ENCODE data around the gene PDAP1. TPM values are rescaled to one million over a fixed set of nuclear protein-coding genes. Genes with fewer than 3 reads are reported as not detected.

Gene PDAP1, protein sequence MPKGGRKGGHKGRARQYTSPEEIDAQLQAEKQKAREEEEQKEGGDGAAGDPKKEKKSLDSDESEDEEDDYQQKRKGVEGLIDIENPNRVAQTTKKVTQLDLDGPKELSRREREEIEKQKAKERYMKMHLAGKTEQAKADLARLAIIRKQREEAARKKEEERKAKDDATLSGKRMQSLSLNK
- 166 to 191 TPM (median 177 TPM) in 5 replicates for total RNA-seq (2022; extraction: Qiagen RNA extraction)

GRCh38 chr7:99408379-99409191 is at the start of gene PDAP1, which contains the start of gene BUD31:
TSS of gene PDAP1 (minus strand) at chr7:99408597. CDS start at chr7:99408548, 49 bp downstream.
TSS of gene BUD31 (plus strand) at chr7:99408969. CDS start at chr7:99411093, 2,124 bp downstream.

GRCh38 chr7:99438573-99439480 is 30.4 kb upstream of the PDAP1 start, which contains the start of the genes CPSF4 and PTCD1:
TSS of gene CPSF4 (plus strand) at chr7:99438943. CDS start at chr7:99439083, 140 bp downstream.
TSS of gene PTCD1 (minus strand) at chr7:99438798. CDS start at chr7:99435242, 3,556 bp downstream.

DNA sequence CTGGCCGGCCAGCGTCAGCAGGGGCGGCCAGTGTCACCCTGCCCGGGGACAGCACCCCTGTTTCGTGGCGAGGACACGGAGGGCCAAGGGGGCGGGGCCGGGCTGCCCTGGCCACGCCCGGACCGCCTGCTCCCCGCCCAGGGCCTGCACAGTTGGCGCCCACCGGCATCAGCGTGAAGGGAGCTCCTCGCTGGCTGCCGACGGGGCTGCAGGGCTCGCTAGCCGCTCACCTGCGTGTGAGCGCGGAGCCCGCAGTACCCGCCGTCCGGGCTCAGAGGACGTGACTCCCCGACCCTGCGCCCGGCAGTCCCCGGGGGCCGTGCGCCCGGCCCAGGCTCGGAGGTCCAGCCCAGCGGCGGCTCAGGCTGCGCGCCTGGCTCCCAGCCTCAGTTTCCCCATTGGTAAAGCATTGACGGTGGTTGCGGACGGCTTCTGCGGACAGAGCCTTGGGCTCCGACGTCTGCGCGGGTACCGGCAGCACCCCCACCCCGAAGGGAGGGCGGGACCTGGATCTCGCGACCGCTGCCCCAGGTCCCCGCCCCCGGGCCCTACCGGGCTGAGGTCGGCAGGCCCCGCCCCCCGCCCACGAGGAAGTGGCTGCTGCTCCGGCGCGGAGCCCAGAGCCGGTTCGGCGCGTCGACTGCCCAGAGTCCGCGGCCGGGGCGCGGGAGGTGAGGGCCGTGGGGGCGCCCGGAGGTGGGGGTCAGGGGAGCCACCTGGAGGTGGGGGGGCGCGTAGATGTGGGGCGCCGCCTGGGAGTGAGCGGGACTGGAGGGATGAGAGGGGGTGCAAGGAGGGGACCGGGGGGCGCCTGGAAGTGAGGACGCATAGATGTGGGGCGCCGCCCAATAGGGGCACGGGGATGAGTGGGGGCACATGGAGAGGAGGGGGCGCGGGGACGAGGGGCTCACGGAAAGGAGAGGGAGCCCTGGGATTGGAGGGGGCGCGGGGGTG is 34.0 kb downstream of the PDAP1 start, which contains the start of gene ARPC1B:
Gene ARPC1B, plus strand, starts transcription at position 620 of the 954 bp plus-strand sequence. CDS start 10,985 bp downstream, outside the sequence.

Other genes starting within 250 kb of the PDAP1 start
- 1.0 to 1.5 TPM (median 1.2 TPM) in 5 replicates for gene KPNA7, start 200.5 kb downstream of the PDAP1 start, total RNA-seq (2022; extraction: Qiagen RNA extraction)
- 0.27 to 0.41 TPM (median 0.34 TPM) in 5 replicates for gene MYH16, start 135.8 kb downstream of the PDAP1 start, total RNA-seq (2022; extraction: Qiagen RNA extraction)
- 118 to 133 TPM (median 125 TPM) in 5 replicates for gene ARPC1A, start 82.7 kb downstream of the PDAP1 start, total RNA-seq (2022; extraction: Qiagen RNA extraction)
- gene ARPC1B, start 33.9 kb downstream of the PDAP1 start, total RNA-seq (2022; extraction: Qiagen RNA extraction) = 277 to 306 TPM (median 283 TPM) in 5 replicates
- gene BUD31, start 372 bp upstream of the PDAP1 start, total RNA-seq (2022; extraction: Qiagen RNA extraction) = 125 to 150 TPM (median 135 TPM) in 5 replicates
- gene PTCD1, start 30.2 kb upstream of the PDAP1 start, total RNA-seq (2022; extraction: Qiagen RNA extraction) = 6.1 to 7.3 TPM (median 6.9 TPM) in 5 replicates
- 30.8 to 42.9 TPM (median 41.9 TPM) in 5 replicates for gene CPSF4, start 30.3 kb upstream of the PDAP1 start, total RNA-seq (2022; extraction: Qiagen RNA extraction)
- gene ATP5MF, start 57.6 kb upstream of the PDAP1 start, total RNA-seq (2022; extraction: Qiagen RNA extraction) = 902 to 1,182 TPM (median 918 TPM) in 5 replicates
- 7.8 to 9.1 TPM (median 8.3 TPM) in 5 replicates for gene ZNF789, start 64.3 kb upstream of the PDAP1 start, total RNA-seq (2022; extraction: Qiagen RNA extraction)
- gene ZNF394, start 91.7 kb upstream of the PDAP1 start, total RNA-seq (2022; extraction: Qiagen RNA extraction) = 15.9 to 18.4 TPM (median 17.9 TPM) in 5 replicates
- 8.3 to 10.8 TPM (median 8.8 TPM) in 5 replicates for gene ZKSCAN5, start 96.1 kb upstream of the PDAP1 start, total RNA-seq (2022; extraction: Qiagen RNA extraction)
- 5.8 to 6.3 TPM (median 6.1 TPM) in 5 replicates for gene FAM200A, start 143.5 kb upstream of the PDAP1 start, total RNA-seq (2022; extraction: Qiagen RNA extraction)
- 52.0 to 56.0 TPM (median 53.0 TPM) in 5 replicates for gene ZNF655, start 150.0 kb upstream of the PDAP1 start, total RNA-seq (2022; extraction: Qiagen RNA extraction)
- gene TMEM225B, start 189.7 kb upstream of the PDAP1 start, total RNA-seq (2022; extraction: Qiagen RNA extraction) = 0.79 to 1.2 TPM (median 1.0 TPM) in 5 replicates
- gene ZSCAN25, start 208.3 kb upstream of the PDAP1 start, total RNA-seq (2022; extraction: Qiagen RNA extraction) = 8.2 to 9.6 TPM (median 8.9 TPM) in 5 replicates